MM.1S (cell line): ENCODE measurements around the gene CCL17.

Source experiments
- DNase-seq: peaks from one replicate; pipeline ENCODE4 v3.0.0-alpha.2; 2015
- H2AFZ ChIP-seq: fragments of 300-600 bp; sonication (generic); 2 replicates; pipeline ENCODE4 v1.6.0; 2016; ENCODE audit warnings: antibody characterized with exemption, low read length
- H3F3A ChIP-seq: fragments of 300-600 bp; sonication (generic); 2 replicates; pipeline ENCODE4 v1.6.1; 2016; ENCODE audit warnings: mild to moderate bottlenecking, antibody characterized with exemption, low read length, moderate library complexity, mixed read lengths; ENCODE audit not compliant: insufficient read depth
- H3K27ac ChIP-seq: fragments of 300-600 bp; sonication (generic); 2 replicates; pipeline ENCODE4 v1.5.1; 2016; ENCODE audit warnings: mild to moderate bottlenecking, low read length
- H3K27me3 ChIP-seq: fragments of 300-600 bp; sonication (generic); replicated peaks from 2 replicates; pipeline ENCODE4 v1.6.0; 2016; ENCODE audit warnings: low read length; ENCODE audit not compliant: insufficient read depth
- H3K36me3 ChIP-seq: fragments of 300-600 bp; sonication (generic); replicated peaks from 2 replicates; pipeline ENCODE4 v1.6.1; 2016; ENCODE audit warnings: mild to moderate bottlenecking, low read length, mixed read lengths; ENCODE audit not compliant: insufficient read depth
- H3K4me1 ChIP-seq: fragments of 300-600 bp; sonication (generic); 2 replicates; pipeline ENCODE4 v1.6.1; 2016; ENCODE audit warnings: low read length, mixed read lengths
- H3K4me2 ChIP-seq: fragments of 300-600 bp; sonication (generic); 2 replicates; pipeline ENCODE4 v1.6.0; 2016; ENCODE audit warnings: low read depth, low read length
- H3K4me3 ChIP-seq: fragments of 300-600 bp; sonication (generic); 2 replicates; pipeline ENCODE4 v1.5.1; 2016; ENCODE audit warnings: low read length, mixed read lengths
- H3K79me2 ChIP-seq: fragments of 300-600 bp; sonication (generic); 2 replicates; pipeline ENCODE4 v1.6.1; 2016; ENCODE audit warnings: mixed run types, low read length, mixed read lengths
- H3K9ac ChIP-seq: fragments of 300-600 bp; sonication (generic); 2 replicates; pipeline ENCODE4 v1.6.1; 2016; ENCODE audit warnings: low read length, mixed read lengths
- H3K9me2 ChIP-seq: fragments of 300-600 bp; sonication (generic); replicated peaks from 2 replicates; pipeline ENCODE4 v1.6.1; 2016; ENCODE audit warnings: mild to moderate bottlenecking, low read length, mixed read lengths; ENCODE audit not compliant: insufficient read depth
- H3K9me3 ChIP-seq: fragments of 300-600 bp; sonication (generic); replicated peaks from 2 replicates; pipeline ENCODE4 v1.6.1; 2016; ENCODE audit warnings: mild to moderate bottlenecking, low read length, mixed read lengths; ENCODE audit not compliant: insufficient read depth
- H4K20me1 ChIP-seq: fragments of 300-600 bp; sonication (generic); 2 replicates; pipeline ENCODE4 v1.6.1; 2016; ENCODE audit warnings: mild to moderate bottlenecking, low read length, moderate library complexity, mixed read lengths; ENCODE audit not compliant: insufficient read depth
- EZH2 ChIP-seq: fragments of 300-600 bp; sonication (generic); optimal IDR thresholded peaks from 2 replicates; pipeline ENCODE3; 2017; ENCODE audit warnings: low read depth, mild to moderate bottlenecking, antibody characterized with exemption, low read length, mixed read lengths
- EZH2phosphoT487 ChIP-seq: fragments of 300-600 bp; sonication (generic); IDR thresholded peaks from 2 replicates; pipeline ENCODE4 v1.6.1; 2018; ENCODE audit warnings: antibody characterized with exemption, low read length
- TF ChIP-seq, protein P1 (sequence below): fragments of 300-600 bp; sonication (generic); IDR thresholded peaks from 2 replicates; pipeline ENCODE4 v1.5.1; 2016; ENCODE audit warnings: antibody characterized with exemption, low read length, mixed read lengths

The CCL17 gene

DNA sequence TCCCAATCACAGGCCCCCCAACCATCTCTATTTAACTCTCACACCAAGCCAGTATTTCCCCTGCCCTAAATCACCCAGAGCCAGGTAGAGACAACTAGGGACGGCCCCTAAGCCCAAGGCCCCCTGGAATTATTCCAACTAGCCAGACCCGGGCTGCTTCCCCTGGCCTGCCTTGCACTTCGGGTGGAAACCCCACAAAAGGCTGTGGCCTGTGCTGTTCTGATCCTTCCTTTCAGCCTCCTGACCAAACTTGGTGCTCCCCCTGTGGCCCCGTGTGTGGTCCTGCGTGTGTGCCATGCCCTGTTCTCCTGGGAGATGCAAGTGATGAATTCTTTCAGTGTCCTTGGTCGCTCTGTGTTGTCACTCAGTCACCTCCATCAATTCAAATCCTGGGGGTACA is 14.9 kb downstream of the CCL17 start:
- H4K20me1 ChIP-seq, result no peaks in the 10 kb centered on the region
- H3K9me2 ChIP-seq, result no peaks in the 10 kb centered on the region
- H3K79me2 ChIP-seq, result no peaks in the 10 kb centered on the region
- TF ChIP-seq, protein P1, sequence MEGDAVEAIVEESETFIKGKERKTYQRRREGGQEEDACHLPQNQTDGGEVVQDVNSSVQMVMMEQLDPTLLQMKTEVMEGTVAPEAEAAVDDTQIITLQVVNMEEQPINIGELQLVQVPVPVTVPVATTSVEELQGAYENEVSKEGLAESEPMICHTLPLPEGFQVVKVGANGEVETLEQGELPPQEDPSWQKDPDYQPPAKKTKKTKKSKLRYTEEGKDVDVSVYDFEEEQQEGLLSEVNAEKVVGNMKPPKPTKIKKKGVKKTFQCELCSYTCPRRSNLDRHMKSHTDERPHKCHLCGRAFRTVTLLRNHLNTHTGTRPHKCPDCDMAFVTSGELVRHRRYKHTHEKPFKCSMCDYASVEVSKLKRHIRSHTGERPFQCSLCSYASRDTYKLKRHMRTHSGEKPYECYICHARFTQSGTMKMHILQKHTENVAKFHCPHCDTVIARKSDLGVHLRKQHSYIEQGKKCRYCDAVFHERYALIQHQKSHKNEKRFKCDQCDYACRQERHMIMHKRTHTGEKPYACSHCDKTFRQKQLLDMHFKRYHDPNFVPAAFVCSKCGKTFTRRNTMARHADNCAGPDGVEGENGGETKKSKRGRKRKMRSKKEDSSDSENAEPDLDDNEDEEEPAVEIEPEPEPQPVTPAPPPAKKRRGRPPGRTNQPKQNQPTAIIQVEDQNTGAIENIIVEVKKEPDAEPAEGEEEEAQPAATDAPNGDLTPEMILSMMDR, result no peak
- TF ChIP-seq EZH2 (no peak), EZH2phosphoT487 (no peak)
- no peak for DNase-seq
- peak overlapping the region; percentile 65; the same call in 1 of the 2 replicates for H2AFZ ChIP-seq
- H3F3A ChIP-seq, result no peaks in the 10 kb centered on the region
- H3K36me3 ChIP-seq, result no peaks in the 10 kb centered on the region
- no peak overlapping the region for H3K9ac ChIP-seq
- H3K4me2 ChIP-seq, result no peak overlapping the region
- H3K27ac ChIP-seq, result no peak overlapping the region
- H3K4me3 ChIP-seq, result no peak overlapping the region
- no peaks in the 10 kb centered on the region for H3K27me3 ChIP-seq
- H3K9me3 ChIP-seq, result no peaks in the 10 kb centered on the region
- H3K4me1 ChIP-seq, result no peaks in the 10 kb centered on the region

DNA sequence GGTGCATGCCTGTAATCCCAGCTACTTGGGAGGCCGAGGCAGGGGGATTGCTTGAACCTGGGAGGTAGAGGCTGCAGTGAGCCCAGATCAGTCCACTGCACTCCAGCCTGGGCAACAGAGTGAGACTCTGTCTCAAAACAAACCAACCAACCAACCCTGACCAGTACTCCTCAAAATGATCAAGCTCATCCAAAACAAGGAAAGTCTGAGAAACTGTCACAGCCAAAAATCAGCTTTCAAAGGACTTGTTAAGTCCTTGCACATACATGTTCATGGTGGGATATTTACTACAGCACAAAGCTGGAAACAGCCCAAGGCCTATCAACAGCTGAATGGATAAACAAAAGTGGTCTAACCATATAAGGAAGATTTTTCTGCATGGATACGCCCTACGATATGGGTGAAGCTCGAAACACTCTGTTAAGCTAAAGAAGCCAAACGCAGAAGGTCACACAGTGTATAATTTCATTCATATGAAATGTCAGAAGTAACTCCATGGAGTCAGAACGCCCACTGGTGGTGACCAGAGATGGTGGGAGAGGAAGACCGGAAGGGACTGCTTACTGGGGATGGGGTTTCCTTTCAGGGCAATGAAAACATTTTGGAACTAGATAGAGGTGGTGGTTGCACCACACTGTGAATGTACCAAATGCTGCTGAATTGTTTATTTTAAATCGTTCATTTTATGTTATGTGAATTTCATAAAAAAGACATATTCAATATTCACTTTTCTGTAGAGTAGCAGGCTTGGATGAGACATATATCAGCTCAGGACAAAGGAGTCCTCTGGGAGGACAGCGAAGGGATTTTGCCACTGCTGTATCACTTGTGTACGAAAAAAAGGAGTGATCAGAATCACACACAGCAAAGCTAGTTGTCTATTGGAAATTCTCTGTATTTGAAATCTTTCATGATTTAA is 17.7 kb downstream of the CCL17 start:
- H4K20me1 ChIP-seq, result no peaks in the 10 kb centered on the region
- no peaks in the 10 kb centered on the region for H3K4me1 ChIP-seq
- no peaks in the 10 kb centered on the region for H3K27me3 ChIP-seq
- no peak overlapping the region for H3K27ac ChIP-seq
- H3K9ac ChIP-seq, result no peak overlapping the region
- H3K4me2 ChIP-seq, result no peak overlapping the region
- TF ChIP-seq EZH2phosphoT487, result no peak
- TF ChIP-seq, protein P1, result peak; percentile 34
- no peak for TF ChIP-seq EZH2
- no peak overlapping the region for H3K4me3 ChIP-seq
- DNase-seq, result no peak
- H2AFZ ChIP-seq, result no peak overlapping the region
- no peaks in the 10 kb centered on the region for H3K36me3 ChIP-seq
- no peaks in the 10 kb centered on the region for H3K9me2 ChIP-seq
- H3F3A ChIP-seq, result no peaks in the 10 kb centered on the region
- no peaks in the 10 kb centered on the region for H3K79me2 ChIP-seq
- H3K9me3 ChIP-seq, result no peaks in the 10 kb centered on the region

DNA sequence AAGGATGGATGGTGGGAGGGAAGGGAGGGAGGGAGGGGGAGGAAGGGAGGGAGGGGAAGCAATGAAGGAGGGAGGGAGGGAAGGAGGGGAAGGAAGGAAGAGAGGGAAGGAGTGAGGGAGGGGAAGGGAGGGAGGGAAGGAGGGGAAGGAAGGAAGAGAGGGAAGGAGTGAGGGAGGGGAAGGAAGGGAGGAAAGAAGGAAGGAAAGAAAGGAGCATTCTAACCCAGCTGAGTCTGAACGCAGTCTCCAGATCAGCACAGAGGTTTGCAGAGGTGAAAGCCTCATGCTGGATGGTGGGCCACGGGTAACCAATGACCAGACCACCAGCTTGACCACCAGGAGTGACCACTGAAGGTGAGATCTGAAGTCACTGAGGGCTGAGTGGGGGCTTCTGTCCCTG is 18.6 kb downstream of the CCL17 start:
- no peak overlapping the region for H2AFZ ChIP-seq
- H4K20me1 ChIP-seq, result no peaks in the 10 kb centered on the region
- no peaks in the 10 kb centered on the region for H3K4me1 ChIP-seq
- H3F3A ChIP-seq, result no peaks in the 10 kb centered on the region
- H3K27me3 ChIP-seq, result no peaks in the 10 kb centered on the region
- no peak overlapping the region for H3K4me2 ChIP-seq
- TF ChIP-seq EZH2, result no peak
- TF ChIP-seq, protein P1, result no peak
- TF ChIP-seq EZH2phosphoT487, result no peak
- no peak overlapping the region for H3K9ac ChIP-seq
- H3K36me3 ChIP-seq, result no peaks in the 10 kb centered on the region
- no peak overlapping the region for H3K4me3 ChIP-seq
- no peaks in the 10 kb centered on the region for H3K79me2 ChIP-seq
- no peaks in the 10 kb centered on the region for H3K9me2 ChIP-seq
- no peak overlapping the region for H3K27ac ChIP-seq
- H3K9me3 ChIP-seq, result no peaks in the 10 kb centered on the region
- no peak for DNase-seq
